ENCODE results near the gene PPCS. TPM values are rescaled to one million over a fixed set of nuclear protein-coding genes. Genes with fewer than 3 reads are reported as not detected.

The PPCS gene
- total RNA-seq, 1 donor from 2014 or later = 63.3 TPM

DNA sequence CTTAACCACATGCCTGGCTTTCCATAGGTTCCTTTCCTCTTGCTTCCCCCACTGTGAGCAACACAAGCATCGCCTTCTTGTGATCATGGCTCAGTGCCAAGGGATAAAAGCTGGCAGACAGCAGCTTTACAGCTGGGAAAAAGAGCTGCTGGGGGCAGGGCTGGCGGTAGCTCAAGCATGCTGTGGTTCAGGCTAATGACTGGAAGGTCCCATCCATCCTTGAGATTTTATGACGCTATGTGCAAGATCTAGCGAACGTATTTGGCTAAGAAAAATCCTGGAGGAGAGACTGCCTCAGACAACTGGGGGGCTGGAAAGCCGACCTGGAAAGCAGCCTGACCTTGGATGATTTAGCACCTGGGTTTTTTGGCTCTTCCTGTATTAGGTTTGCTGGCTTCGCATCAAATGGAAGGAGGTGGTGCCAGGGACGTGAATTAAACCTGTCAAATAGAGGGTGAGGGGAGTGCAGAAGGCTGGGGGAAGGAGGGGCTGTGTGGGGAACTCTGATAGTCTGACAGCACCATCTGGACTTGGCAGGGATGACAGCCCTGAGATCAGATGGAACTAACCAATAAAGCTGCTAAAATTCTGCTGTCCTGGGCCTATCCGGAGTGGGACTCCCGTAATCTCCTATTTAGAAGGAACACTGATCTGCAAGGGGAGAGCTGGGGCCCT, 35.3 kb upstream of the PPCS start:
- no peaks in the 10 kb centered on the region for H3K27me3 ChIP-seq
- H3K9me3 ChIP-seq (ENCODE audit: low read depth) = no peaks in the 10 kb centered on the region
- Mint-ChIP-seq H3K4me1 (peaks cover 32% of the 10 kb centered on the region), H3K27ac (no peak overlapping the region), H3K36me3 (no peaks in the 10 kb centered on the region), H3K27me3 (ENCODE audit: insufficient read depth, low read depth) (peaks cover 2% of the 10 kb centered on the region), H3K4me3 (peak overlapping the region; percentile 15), H3K9me3 (no peaks in the 10 kb centered on the region)
- peaks cover 18% of the 10 kb centered on the region for H3K4me1 ChIP-seq
- H3K9ac ChIP-seq = no peak overlapping the region
- H3K36me3 ChIP-seq = no peaks in the 10 kb centered on the region
- TF ChIP-seq EZH2phosphoT487 (IDR thresholded peaks at IDR 0.05) (no peak), CTCF (IDR thresholded peaks at IDR 0.05) (no peak), EZH2 (IDR thresholded peaks at IDR 0.05) (no peak)
- H3K4me3 ChIP-seq = no peak overlapping the region
- H4K20me1 ChIP-seq (ENCODE audit: low read depth) = no peaks in the 10 kb centered on the region
- H3K27ac ChIP-seq = no peak overlapping the region
- peaks cover 11% of the 10 kb centered on the region for H3F3A ChIP-seq (ENCODE audit: low read depth)
- no peaks in the 10 kb centered on the region for H3K79me2 ChIP-seq (ENCODE audit: low read depth)
- H2AFZ ChIP-seq (replicated peaks) = no peak overlapping the region
- DNase-seq (ENCODE audit: low spot score) = peak; percentile 22
- H3K4me2 ChIP-seq = no peak overlapping the region

- peaks cover 2% of the 10 kb centered on the region for H3K27me3 Mint-ChIP-seq (ENCODE audit: insufficient read depth, low read depth)
- Histone ChIP-seq H3K27me3 (no peaks in the 10 kb centered on the region), H3K9me3 (ENCODE audit: low read depth) (no peaks in the 10 kb centered on the region), H3K36me3 (no peaks in the 10 kb centered on the region), H3K4me2 (no peak overlapping the region), H3K79me2 (ENCODE audit: low read depth) (no peaks in the 10 kb centered on the region), H2AFZ (replicated peaks) (no peak overlapping the region), H4K20me1 (ENCODE audit: low read depth) (no peaks in the 10 kb centered on the region), H3K9ac (no peak overlapping the region), H3K4me3 (no peak overlapping the region), H3K27ac (no peak overlapping the region), H3K4me1 (peaks cover 18% of the 10 kb centered on the region), H3F3A (ENCODE audit: low read depth) (peaks cover 11% of the 10 kb centered on the region)
- TF ChIP-seq EZH2phosphoT487 (IDR thresholded peaks at IDR 0.05) (no peak), EZH2 (IDR thresholded peaks at IDR 0.05) (no peak), CTCF (IDR thresholded peaks at IDR 0.05) (no peak)
- no peaks in the 10 kb centered on the region for H3K36me3 Mint-ChIP-seq
- H3K9me3 Mint-ChIP-seq = no peaks in the 10 kb centered on the region
- peaks cover 32% of the 10 kb centered on the region for H3K4me1 Mint-ChIP-seq
- DNase-seq (ENCODE audit: low spot score) = no peak
- H3K27ac Mint-ChIP-seq = no peak overlapping the region
- no peak overlapping the region for H3K4me3 Mint-ChIP-seq
Observed at GRCh38 chr1:42422737-42423136, 33.6 kb upstream of the PPCS start.

DNA sequence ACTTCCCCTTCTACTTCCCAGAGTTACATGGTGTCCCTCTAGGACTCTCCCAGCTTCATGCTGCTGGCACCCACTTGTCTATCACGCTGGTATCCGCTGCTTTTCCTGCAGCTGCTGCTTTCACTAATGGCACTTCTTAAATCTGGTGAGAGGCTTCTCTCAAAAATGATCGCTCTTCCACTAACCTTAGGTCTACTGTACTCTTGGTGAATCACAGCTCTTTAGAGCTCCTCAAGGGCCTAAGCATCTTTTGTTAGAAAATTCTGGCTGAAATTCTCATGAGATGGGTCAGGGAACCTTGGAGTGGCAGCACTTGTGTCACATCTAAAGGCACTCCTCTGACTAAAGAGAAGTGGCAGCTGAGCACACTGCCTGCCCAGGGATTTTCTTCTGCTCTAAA, 32.7 kb upstream of the PPCS start:
- H3K9me3 ChIP-seq (ENCODE audit: low read depth) = no peaks in the 10 kb centered on the region
- H3K79me2 ChIP-seq (ENCODE audit: low read depth) = no peaks in the 10 kb centered on the region
- no peaks in the 10 kb centered on the region for H4K20me1 ChIP-seq (ENCODE audit: low read depth)
- H3F3A ChIP-seq (ENCODE audit: low read depth) = peaks cover 2% of the 10 kb centered on the region
- H3K4me2 ChIP-seq = no peak overlapping the region
- no peaks in the 10 kb centered on the region for H3K36me3 ChIP-seq
- peaks cover 9% of the 10 kb centered on the region for H3K4me1 ChIP-seq
- Mint-ChIP-seq H3K4me3 (no peak overlapping the region), H3K4me1 (peaks cover 25% of the 10 kb centered on the region), H3K27ac (peak overlapping the region; percentile 9), H3K27me3 (ENCODE audit: insufficient read depth, low read depth) (peaks cover 2% of the 10 kb centered on the region), H3K9me3 (no peaks in the 10 kb centered on the region), H3K36me3 (no peaks in the 10 kb centered on the region)
- H3K27me3 ChIP-seq = no peaks in the 10 kb centered on the region
- H3K4me3 ChIP-seq = no peak overlapping the region
- no peak overlapping the region for H2AFZ ChIP-seq (replicated peaks)
- DNase-seq (ENCODE audit: low spot score) = no peak
- no peak for TF ChIP-seq CTCF (IDR thresholded peaks at IDR 0.05)
- no peak for TF ChIP-seq EZH2phosphoT487 (IDR thresholded peaks at IDR 0.05)
- no peak for TF ChIP-seq EZH2 (IDR thresholded peaks at IDR 0.05)
- H3K27ac ChIP-seq = no peak overlapping the region
- no peak overlapping the region for H3K9ac ChIP-seq
